Trophoblast cell (in vitro differentiated cells and primary cell): ENCODE data around the gene ADGRG4.

Experiments used
- DNase-seq, 2 donors: peaks; one replicate each; pipeline ENCODE4 v3.0.0-alpha.2; 2016
- H2AFZ ChIP-seq: 2 replicates; pipeline ENCODE4 v1.6.1; 2013; ENCODE audit warnings: low read length, moderate library complexity, mild to moderate bottlenecking; ENCODE audit not compliant: insufficient read depth, poor library complexity
- H2AK5ac ChIP-seq: 2 replicates; pipeline ENCODE4 v1.6.1; 2013; ENCODE audit warnings: mild to moderate bottlenecking, low read length
- H2BK120ac ChIP-seq: 2 replicates; pipeline ENCODE4 v1.6.1; 2013; ENCODE audit warnings: low read length, mild to moderate bottlenecking, moderate library complexity; ENCODE audit not compliant: insufficient read depth, poor library complexity
- H2BK12ac ChIP-seq: 2 replicates; pipeline ENCODE4 v1.6.1; 2013; ENCODE audit warnings: mild to moderate bottlenecking, low read length, moderate library complexity
- H2BK5ac ChIP-seq: 2 replicates; pipeline ENCODE4 v1.6.1; 2013; ENCODE audit warnings: low read length, low read depth, moderate library complexity, mild to moderate bottlenecking; ENCODE audit not compliant: poor library complexity
- H3K14ac ChIP-seq: 2 replicates; pipeline ENCODE4 v1.6.1; 2013; ENCODE audit warnings: mild to moderate bottlenecking, low read length
- H3K18ac ChIP-seq: 2 replicates; pipeline ENCODE4 v1.6.1; 2013; ENCODE audit warnings: mild to moderate bottlenecking, low read length
- H3K23ac ChIP-seq: 2 replicates; pipeline ENCODE4 v1.6.1; 2013; ENCODE audit warnings: low read length
- H3K27ac ChIP-seq: 2 replicates; pipeline ENCODE4 v1.5.1; 2013; ENCODE audit warnings: low read depth, mild to moderate bottlenecking, inconsistent platforms, low read length, moderate library complexity
- H3K27me3 ChIP-seq: 2 replicates; pipeline ENCODE4 v1.6.1; 2013; ENCODE audit warnings: inconsistent platforms, mild to moderate bottlenecking, low read length, moderate library complexity; ENCODE audit not compliant: insufficient read depth
- H3K36me3 ChIP-seq, 2 experiments: 1 replicate in 1 of 2; 2 replicates in 1 of 2; pipeline ENCODE4 v1.6.1; 2013; ENCODE audit warnings: low read length in 2 of 2, mild to moderate bottlenecking in 2 of 2, moderate library complexity in 1 of 2; ENCODE audit not compliant: insufficient read depth in 2 of 2, control insufficient read depth in 1 of 2
- H3K4ac ChIP-seq: 2 replicates; pipeline ENCODE4 v1.6.1; 2013; ENCODE audit warnings: low read depth, mild to moderate bottlenecking, low read length, moderate library complexity
- H3K4me1 ChIP-seq, 2 experiments: 1 replicate in 1 of 2; 2 replicates in 1 of 2; pipeline ENCODE4 v1.6.1; 2013; ENCODE audit warnings: low read length in 2 of 2, mild to moderate bottlenecking in 2 of 2, moderate library complexity in 1 of 2; ENCODE audit not compliant: insufficient read depth in 2 of 2, control insufficient read depth in 1 of 2
- H3K4me2 ChIP-seq: 2 replicates; pipeline ENCODE4 v1.6.1; 2013; ENCODE audit warnings: inconsistent platforms, mild to moderate bottlenecking, low read length, moderate library complexity
- H3K4me3 ChIP-seq: 2 replicates; pipeline ENCODE4 v1.5.1; 2013; ENCODE audit warnings: mild to moderate bottlenecking, low read depth, low read length, inconsistent platforms
- H3K79me1 ChIP-seq: one replicate; pipeline ENCODE4 v1.6.1; 2013; ENCODE audit warnings: low read length
- H3K79me2 ChIP-seq: 2 replicates; pipeline ENCODE4 v1.6.1; 2013; ENCODE audit warnings: low read length, mild to moderate bottlenecking; ENCODE audit not compliant: control insufficient read depth, insufficient read depth, poor library complexity
- H3K9ac ChIP-seq: 2 replicates; pipeline ENCODE4 v1.6.1; 2013; ENCODE audit warnings: mild to moderate bottlenecking, low read length
- H3K9me3 ChIP-seq: 2 replicates; pipeline ENCODE4 v1.6.1; 2013; ENCODE audit warnings: low read depth, mild to moderate bottlenecking, control low read depth, inconsistent platforms, low read length; ENCODE audit not compliant: insufficient read depth
- H4K12ac ChIP-seq: 2 replicates; pipeline ENCODE4 v1.6.1; 2013; ENCODE audit warnings: low read depth, mild to moderate bottlenecking, low read length, moderate library complexity
- H4K8ac ChIP-seq: 2 replicates; pipeline ENCODE4 v1.6.1; 2013; ENCODE audit warnings: low read depth, mild to moderate bottlenecking, low read length, moderate library complexity
- H4K91ac ChIP-seq: one replicate; pipeline ENCODE4 v1.6.1; 2013; ENCODE audit warnings: low read depth, mild to moderate bottlenecking, low read length, moderate library complexity
- WGBS: extraction: QIAGEN DNeasy Blood & Tissue Kit; methylation state at CpG from one replicate; pipeline ENCODE4 v1.1.7; 2013; ENCODE audit warnings: missing lambda C conversion rate; ENCODE audit not compliant: insufficient read length, insufficient coverage; ENCODE audit errors: extremely low coverage; 5-methylcytosine and 5-hydroxymethylcytosine counted together

ADGRG4 gene

DNA sequence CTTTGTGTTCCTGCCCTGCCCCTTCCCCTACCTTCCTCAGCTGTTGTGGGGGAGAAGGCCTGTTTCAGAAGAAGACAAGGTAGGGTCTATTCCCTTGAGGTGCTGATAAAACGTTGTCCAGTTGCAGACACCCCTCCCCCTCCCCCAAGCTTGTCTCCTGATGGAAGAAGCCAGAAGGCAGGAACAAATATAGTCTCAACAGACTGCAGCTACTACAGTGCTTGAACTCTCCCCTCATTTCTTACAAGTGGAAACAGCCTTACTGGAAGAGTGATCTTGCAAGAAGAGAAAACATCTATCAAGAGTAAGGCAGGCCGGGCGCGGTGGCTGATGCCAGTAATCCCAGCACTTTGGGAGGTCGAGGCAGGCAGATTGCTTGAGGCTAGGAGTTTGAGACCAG lies 38.5 kb upstream of the ADGRG4 start:
- Histone ChIP-seq H4K8ac (no peak overlapping the region), H3K79me2 (no peaks in the 10 kb centered on the region), H3K9me3 (no peaks in the 10 kb centered on the region), H2BK5ac (no peak overlapping the region), H4K12ac (no peak overlapping the region), H3K14ac (no peak overlapping the region), H3K23ac (no peak overlapping the region), H3K4me1 (no peaks in the 10 kb centered on the region), H3K27me3 (no peaks in the 10 kb centered on the region), H3K4me2 (no peak overlapping the region), H2AFZ (no peak overlapping the region), H3K4ac (no peak overlapping the region), H2BK120ac (no peak overlapping the region), H3K4me3 (no peak overlapping the region), H3K18ac (no peak overlapping the region), H2BK12ac (no peak overlapping the region), H4K91ac (no peak overlapping the region), H3K36me3 (no peaks in the 10 kb centered on the region), H3K27ac (no peak overlapping the region), H3K9ac (no peak overlapping the region), H2AK5ac (no peak overlapping the region), H3K79me1 (no peaks in the 10 kb centered on the region)
- no peak for DNase-seq
- no CpG with 5 or more reads among the region's 5 CpGs for WGBS

GRCh38 chrX:136262812-136263315 lies 37.9 kb upstream of the ADGRG4 start:
- H3K27me3 ChIP-seq: no peaks in the 10 kb centered on the region
- no peaks in the 10 kb centered on the region for H3K79me2 ChIP-seq
- H3K18ac ChIP-seq: no peak overlapping the region
- H3K27ac ChIP-seq: no peak overlapping the region
- H3K79me1 ChIP-seq: no peaks in the 10 kb centered on the region
- no peak overlapping the region for H3K4me2 ChIP-seq
- H2BK12ac ChIP-seq: no peak overlapping the region
- H3K14ac ChIP-seq: no peak overlapping the region
- H4K91ac ChIP-seq: no peak overlapping the region
- no peak overlapping the region for H2BK120ac ChIP-seq
- no peak overlapping the region for H2AK5ac ChIP-seq
- H3K4ac ChIP-seq: no peak overlapping the region
- H4K8ac ChIP-seq: no peak overlapping the region
- H3K23ac ChIP-seq: no peak overlapping the region
- H3K4me1 ChIP-seq: no peaks in the 10 kb centered on the region
- WGBS: no CpG with 5 or more reads among the region's 7 CpGs
- no peak overlapping the region for H2AFZ ChIP-seq
- H3K9me3 ChIP-seq: no peaks in the 10 kb centered on the region
- no peak overlapping the region for H4K12ac ChIP-seq
- no peak overlapping the region for H2BK5ac ChIP-seq
- no peak overlapping the region for H3K4me3 ChIP-seq
- H3K36me3 ChIP-seq: no peaks in the 10 kb centered on the region
- no peak overlapping the region for H3K9ac ChIP-seq
- DNase-seq: peak; percentile 67 to 86

GRCh38 chrX:136266828-136267227 lies 33.9 kb upstream of the ADGRG4 start:
- Histone ChIP-seq H3K79me2 (no peaks in the 10 kb centered on the region), H3K36me3 (no peaks in the 10 kb centered on the region)
- WGBS: no CpG with 5 or more reads among the region's 1 CpG

DNA sequence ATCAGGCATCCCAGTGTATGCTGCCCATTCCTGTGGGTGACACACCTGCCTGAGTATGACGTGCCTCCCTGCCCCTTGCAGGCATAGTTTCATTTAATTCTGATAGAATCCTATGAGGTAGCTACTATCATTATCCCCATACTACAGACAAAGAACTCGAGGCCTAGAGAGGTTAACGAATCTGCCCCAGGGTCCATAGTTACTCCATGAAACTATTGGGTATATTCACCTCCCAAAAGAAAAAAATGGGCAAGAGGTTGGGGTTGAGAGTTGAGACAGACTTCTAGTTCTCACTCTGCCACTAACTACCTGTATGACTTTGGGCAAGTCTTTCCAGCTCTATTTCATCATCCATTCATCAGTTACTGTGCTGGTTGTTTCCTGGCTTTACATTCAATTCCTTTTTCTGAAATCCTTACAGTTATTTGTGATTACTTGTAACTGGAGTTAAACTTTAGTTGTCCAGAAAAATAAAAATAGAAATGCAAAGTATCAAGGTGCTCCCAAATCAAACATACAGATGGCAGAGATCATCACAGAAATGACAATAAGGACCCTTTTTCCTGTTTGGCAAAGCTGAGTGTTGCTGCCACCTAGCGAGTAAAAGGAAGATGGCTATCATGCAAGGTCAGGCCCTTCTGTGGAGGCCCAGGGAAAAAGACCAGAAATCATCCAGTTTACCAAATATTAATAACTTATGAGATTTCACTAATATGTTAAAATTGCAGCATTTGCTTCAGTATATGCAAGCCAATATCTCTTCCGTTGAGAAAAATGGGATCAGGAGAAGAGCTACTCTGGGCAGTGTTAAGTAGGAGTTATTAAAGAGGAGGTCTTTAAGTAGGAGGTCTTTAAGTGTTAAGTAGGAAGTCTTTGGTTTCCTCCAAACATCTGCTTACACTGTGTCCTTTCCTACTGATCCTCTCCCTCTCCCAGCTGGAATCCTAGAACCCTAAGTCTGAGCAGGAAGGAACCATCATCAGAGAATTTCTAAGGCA lies 32.4 kb upstream of the ADGRG4 start:
- no peak overlapping the region for H4K12ac ChIP-seq
- H2BK120ac ChIP-seq: no peak overlapping the region
- H3K9me3 ChIP-seq: no peaks in the 10 kb centered on the region
- H3K79me2 ChIP-seq: no peaks in the 10 kb centered on the region
- H3K4ac ChIP-seq: no peak overlapping the region
- H3K27me3 ChIP-seq: no peaks in the 10 kb centered on the region
- no CpG with 5 or more reads among the region's 5 CpGs for WGBS
- H3K27ac ChIP-seq: no peak overlapping the region
- no peak overlapping the region for H4K8ac ChIP-seq
- H4K91ac ChIP-seq: no peak overlapping the region
- no peak overlapping the region for H3K9ac ChIP-seq
- H3K36me3 ChIP-seq: no peaks in the 10 kb centered on the region
- H3K18ac ChIP-seq: no peak overlapping the region
- H2AK5ac ChIP-seq: no peak overlapping the region
- H2BK12ac ChIP-seq: no peak overlapping the region
- no peaks in the 10 kb centered on the region for H3K79me1 ChIP-seq
- H3K23ac ChIP-seq: no peak overlapping the region
- H3K4me1 ChIP-seq: no peaks in the 10 kb centered on the region
- H2BK5ac ChIP-seq: no peak overlapping the region
- no peak overlapping the region for H2AFZ ChIP-seq
- no peak overlapping the region for H3K4me3 ChIP-seq
- no peak overlapping the region for H3K4me2 ChIP-seq
- no peak overlapping the region for H3K14ac ChIP-seq
- peak; percentile 14 to 67 for DNase-seq

More at GRCh38 chrX:136266828-136267227, 33.9 kb upstream of the ADGRG4 start:
- Histone ChIP-seq H2AK5ac (no peak overlapping the region), H3K4me2 (no peak overlapping the region), H3K14ac (no peak overlapping the region), H3K27me3 (no peaks in the 10 kb centered on the region), H3K4me1 (no peaks in the 10 kb centered on the region), H3K27ac (no peak overlapping the region), H4K12ac (no peak overlapping the region), H3K9ac (no peak overlapping the region), H2BK120ac (no peak overlapping the region), H3K4ac (no peak overlapping the region), H2AFZ (no peak overlapping the region), H2BK12ac (no peak overlapping the region), H3K18ac (no peak overlapping the region), H4K8ac (no peak overlapping the region), H3K4me3 (no peak overlapping the region), H3K23ac (no peak overlapping the region), H2BK5ac (no peak overlapping the region), H3K9me3 (no peaks in the 10 kb centered on the region), H4K91ac (no peak overlapping the region), H3K79me1 (no peaks in the 10 kb centered on the region)
- no peak for DNase-seq
